ENCODE results near the gene SH3RF3.

GRCh38 chr2:109239720-109240119, 110.7 kb downstream of the SH3RF3 start:
- TF ChIP-seq CHD4 (IDR thresholded peaks at IDR 0.05) (no peak), ZNF274 (IDR thresholded peaks at IDR 0.05; ENCODE audit: insufficient read depth, insufficient read length) (no peak), HCFC1 (IDR thresholded peaks at IDR 0.05; ENCODE audit: low read length) (no peak), CTCF (IDR thresholded peaks at IDR 0.05 in 2 of 3, conservative IDR thresholded peaks at IDR 0.05 in 1 of 3; ENCODE audit: control insufficient read depth in 2 of 3, extremely low read depth in 1 of 3, insufficient read depth in 1 of 3, low read depth in 3 of 3, low read length in 3 of 3) (no peak), EGR1 (IDR thresholded peaks at IDR 0.05; ENCODE audit: borderline replicate concordance in 1 of 2, low read depth in 2 of 2, low read length in 2 of 2) (no peak), RFX5 (IDR thresholded peaks at IDR 0.05; ENCODE audit: low read depth, low read length) (no peak)
- TF ChIP-seq, protein P1, sequence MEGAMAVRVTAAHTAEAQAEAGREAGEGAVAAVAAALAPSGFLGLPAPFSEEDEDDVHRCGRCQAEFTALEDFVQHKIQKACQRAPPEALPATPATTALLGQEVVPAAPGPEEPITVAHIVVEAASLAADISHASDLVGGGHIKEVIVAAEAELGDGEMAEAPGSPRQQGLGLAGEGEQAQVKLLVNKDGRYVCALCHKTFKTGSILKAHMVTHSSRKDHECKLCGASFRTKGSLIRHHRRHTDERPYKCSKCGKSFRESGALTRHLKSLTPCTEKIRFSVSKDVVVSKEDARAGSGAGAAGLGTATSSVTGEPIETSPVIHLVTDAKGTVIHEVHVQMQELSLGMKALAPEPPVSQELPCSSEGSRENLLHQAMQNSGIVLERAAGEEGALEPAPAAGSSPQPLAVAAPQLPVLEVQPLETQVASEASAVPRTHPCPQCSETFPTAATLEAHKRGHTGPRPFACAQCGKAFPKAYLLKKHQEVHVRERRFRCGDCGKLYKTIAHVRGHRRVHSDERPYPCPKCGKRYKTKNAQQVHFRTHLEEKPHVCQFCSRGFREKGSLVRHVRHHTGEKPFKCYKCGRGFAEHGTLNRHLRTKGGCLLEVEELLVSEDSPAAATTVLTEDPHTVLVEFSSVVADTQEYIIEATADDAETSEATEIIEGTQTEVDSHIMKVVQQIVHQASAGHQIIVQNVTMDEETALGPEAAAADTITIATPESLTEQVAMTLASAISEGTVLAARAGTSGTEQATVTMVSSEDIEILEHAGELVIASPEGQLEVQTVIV (IDR thresholded peaks at IDR 0.05; ENCODE audit: borderline replicate concordance, partially characterized antibody), result no peak

Measured in GM12878 (cell line).